Measurements from ENCODE around the gene TIMP1. TPM values are rescaled to one million over a fixed set of nuclear protein-coding genes. Genes with fewer than 3 reads are reported as not detected.
A peak's percentile ranks its signal among the peaks of the same experiment; 100 is the strongest.

TIMP1 gene
- total RNA-seq, 1 experiment from 2014 or later, result 330 TPM

- peak overlapping the region; percentile 21 for H3K27ac ChIP-seq
- H3K4me1 ChIP-seq (replicated peaks), result peaks cover 20% of the 10 kb centered on the region
- no peaks in the 10 kb centered on the region for H3K27me3 ChIP-seq (replicated peaks)
- H3K9me3 ChIP-seq (replicated peaks), result no peaks in the 10 kb centered on the region
- no peak for DNase-seq (ENCODE audit: low read depth in 1 of 2, low spot score in 2 of 2)
- no peak overlapping the region for H3K4me3 ChIP-seq
- H3K36me3 ChIP-seq, result peaks cover 53% of the 10 kb centered on the region
These were observed 17.7 kb upstream of the TIMP1 start for GRCh38 chrX:47564438-47565085.

- DNase-seq (ENCODE audit: low read depth in 1 of 2, low spot score in 2 of 2), result no peak
- H3K4me3 ChIP-seq, result peak overlapping the region; percentile 24
These were observed 15.4 kb upstream of the TIMP1 start for GRCh38 chrX:47566841-47567240.

GRCh38 chrX:47568656-47569295 lies 13.5 kb upstream of the TIMP1 start:
- no peaks in the 10 kb centered on the region for H3K27me3 ChIP-seq (replicated peaks)
- H3K4me3 ChIP-seq, result no peak overlapping the region
- H3K27ac ChIP-seq, result no peak overlapping the region
- peaks cover 59% of the 10 kb centered on the region for H3K36me3 ChIP-seq
- H3K9me3 ChIP-seq (replicated peaks), result no peaks in the 10 kb centered on the region
- H3K4me1 ChIP-seq (replicated peaks), result peaks cover 17% of the 10 kb centered on the region
- DNase-seq (ENCODE audit: low read depth in 1 of 2, low spot score in 2 of 2), result no peak

More at GRCh38 chrX:47566841-47567240, 15.4 kb upstream of the TIMP1 start:
- peaks cover 65% of the 10 kb centered on the region for H3K36me3 ChIP-seq
- H3K27ac ChIP-seq, result no peak overlapping the region
- no peaks in the 10 kb centered on the region for H3K9me3 ChIP-seq (replicated peaks)
- peaks cover 16% of the 10 kb centered on the region for H3K4me1 ChIP-seq (replicated peaks)
- no peaks in the 10 kb centered on the region for H3K27me3 ChIP-seq (replicated peaks)

GRCh38 chrX:47570794-47571193 lies 11.4 kb upstream of the TIMP1 start:
- Histone ChIP-seq H3K9me3 (replicated peaks) (no peaks in the 10 kb centered on the region), H3K4me1 (replicated peaks) (peaks cover 28% of the 10 kb centered on the region), H3K36me3 (peaks cover 46% of the 10 kb centered on the region), H3K27me3 (replicated peaks) (no peaks in the 10 kb centered on the region), H3K4me3 (no peak overlapping the region), H3K27ac (no peak overlapping the region)
- no peak for DNase-seq (ENCODE audit: low read depth in 1 of 2, low spot score in 2 of 2)

- H3K36me3 ChIP-seq, result peaks cover 45% of the 10 kb centered on the region
- no peak for DNase-seq (ENCODE audit: low read depth in 1 of 2, low spot score in 2 of 2)
- no peak overlapping the region for H3K4me3 ChIP-seq
- no peaks in the 10 kb centered on the region for H3K9me3 ChIP-seq (replicated peaks)
- peaks cover 28% of the 10 kb centered on the region for H3K4me1 ChIP-seq (replicated peaks)
- H3K27me3 ChIP-seq (replicated peaks), result no peaks in the 10 kb centered on the region
- no peak overlapping the region for H3K27ac ChIP-seq
These were observed 11.0 kb upstream of the TIMP1 start for GRCh38 chrX:47571215-47571614.

- no peak overlapping the region for H3K4me3 ChIP-seq
- H3K27ac ChIP-seq, result no peak overlapping the region
- no peaks in the 10 kb centered on the region for H3K27me3 ChIP-seq (replicated peaks)
- no peaks in the 10 kb centered on the region for H3K9me3 ChIP-seq (replicated peaks)
- H3K4me1 ChIP-seq (replicated peaks), result peaks cover 30% of the 10 kb centered on the region
- H3K36me3 ChIP-seq, result peaks cover 38% of the 10 kb centered on the region
- DNase-seq (ENCODE audit: low read depth in 1 of 2, low spot score in 2 of 2), result no peak
These were observed 10.3 kb upstream of the TIMP1 start for GRCh38 chrX:47571896-47572295.

GRCh38 chrX:47572773-47573340 lies 9.4 kb upstream of the TIMP1 start:
- peak overlapping the region; percentile 96 for H3K27ac ChIP-seq

GRCh38 chrX:47573341-47574075 lies 8.7 kb upstream of the TIMP1 start:
- H3K36me3 ChIP-seq, result peaks cover 24% of the 10 kb centered on the region
- H3K27me3 ChIP-seq (replicated peaks), result no peaks in the 10 kb centered on the region
- H3K4me3 ChIP-seq, result peak overlapping the region; percentile 43
- H3K9me3 ChIP-seq (replicated peaks), result no peaks in the 10 kb centered on the region
- H3K27ac ChIP-seq, result peak overlapping the region; percentile 96
- peak; percentile 79 to 80 for DNase-seq (ENCODE audit: low read depth in 1 of 2, low spot score in 2 of 2)
- peaks cover 44% of the 10 kb centered on the region for H3K4me1 ChIP-seq (replicated peaks)

More at GRCh38 chrX:47572773-47573340, 9.4 kb upstream of the TIMP1 start:
- Histone ChIP-seq H3K4me1 (replicated peaks) (peaks cover 38% of the 10 kb centered on the region), H3K36me3 (peaks cover 31% of the 10 kb centered on the region), H3K9me3 (replicated peaks) (no peaks in the 10 kb centered on the region), H3K27me3 (replicated peaks) (no peaks in the 10 kb centered on the region), H3K4me3 (no peak overlapping the region)
- DNase-seq (ENCODE audit: low read depth in 1 of 2, low spot score in 2 of 2), result no peak

GRCh38 chrX:47574076-47574546 lies 8.1 kb upstream of the TIMP1 start:
- no peaks in the 10 kb centered on the region for H3K9me3 ChIP-seq (replicated peaks)
- DNase-seq (ENCODE audit: low read depth in 1 of 2, low spot score in 2 of 2), result peak in 1 of 2 experiments; percentile 68
- H3K36me3 ChIP-seq, result peaks cover 20% of the 10 kb centered on the region
- no peaks in the 10 kb centered on the region for H3K27me3 ChIP-seq (replicated peaks)
- peak overlapping the region; percentile 96 for H3K27ac ChIP-seq
- H3K4me3 ChIP-seq, result peak overlapping the region; percentile 43
- H3K4me1 ChIP-seq (replicated peaks), result peaks cover 50% of the 10 kb centered on the region

- H3K27me3 ChIP-seq (replicated peaks), result no peaks in the 10 kb centered on the region
- H3K4me3 ChIP-seq, result peak overlapping the region; percentile 43
- H3K36me3 ChIP-seq, result peaks cover 14% of the 10 kb centered on the region
- DNase-seq (ENCODE audit: low read depth in 1 of 2, low spot score in 2 of 2), result no peak
- no peaks in the 10 kb centered on the region for H3K9me3 ChIP-seq (replicated peaks)
- peak overlapping the region; percentile 96 for H3K27ac ChIP-seq
- peaks cover 54% of the 10 kb centered on the region for H3K4me1 ChIP-seq (replicated peaks)
These were observed 7.5 kb upstream of the TIMP1 start for GRCh38 chrX:47574547-47575301.

- Histone ChIP-seq H3K27me3 (replicated peaks) (no peaks in the 10 kb centered on the region), H3K9me3 (replicated peaks) (no peaks in the 10 kb centered on the region), H3K4me1 (replicated peaks) (peaks cover 57% of the 10 kb centered on the region), H3K4me3 (no peak overlapping the region), H3K36me3 (peaks cover 7% of the 10 kb centered on the region; the same call in 1 of the 2 replicates), H3K27ac (no peak overlapping the region)
- no peak for DNase-seq (ENCODE audit: low read depth in 1 of 2, low spot score in 2 of 2)
These were observed 6.0 kb upstream of the TIMP1 start for GRCh38 chrX:47576021-47576898.

- DNase-seq (ENCODE audit: low read depth in 1 of 2, low spot score in 2 of 2), result no peak
- peaks cover 63% of the 10 kb centered on the region for H3K4me1 ChIP-seq (replicated peaks)
These were observed 4.8 kb upstream of the TIMP1 start for GRCh38 chrX:47577424-47577823.

More at GRCh38 chrX:47577424-47577823, 4.8 kb upstream of the TIMP1 start:
- H3K36me3 ChIP-seq, result no peaks in the 10 kb centered on the region
- H3K9me3 ChIP-seq (replicated peaks), result no peaks in the 10 kb centered on the region
- H3K4me3 ChIP-seq, result no peak overlapping the region
- H3K27me3 ChIP-seq (replicated peaks), result no peaks in the 10 kb centered on the region
- no peak overlapping the region for H3K27ac ChIP-seq
